ENCODE results near the gene PPP1R3C. TPM values are rescaled to one million over a fixed set of nuclear protein-coding genes. Genes with fewer than 3 reads are reported as not detected.

The PPP1R3C gene
- total and polyA plus RNA-seq, 2 donors (not counting 3 experiments of a cell fraction or from before 2014, with no cell fraction given) = 1.6 to 2.0 TPM

DNA sequence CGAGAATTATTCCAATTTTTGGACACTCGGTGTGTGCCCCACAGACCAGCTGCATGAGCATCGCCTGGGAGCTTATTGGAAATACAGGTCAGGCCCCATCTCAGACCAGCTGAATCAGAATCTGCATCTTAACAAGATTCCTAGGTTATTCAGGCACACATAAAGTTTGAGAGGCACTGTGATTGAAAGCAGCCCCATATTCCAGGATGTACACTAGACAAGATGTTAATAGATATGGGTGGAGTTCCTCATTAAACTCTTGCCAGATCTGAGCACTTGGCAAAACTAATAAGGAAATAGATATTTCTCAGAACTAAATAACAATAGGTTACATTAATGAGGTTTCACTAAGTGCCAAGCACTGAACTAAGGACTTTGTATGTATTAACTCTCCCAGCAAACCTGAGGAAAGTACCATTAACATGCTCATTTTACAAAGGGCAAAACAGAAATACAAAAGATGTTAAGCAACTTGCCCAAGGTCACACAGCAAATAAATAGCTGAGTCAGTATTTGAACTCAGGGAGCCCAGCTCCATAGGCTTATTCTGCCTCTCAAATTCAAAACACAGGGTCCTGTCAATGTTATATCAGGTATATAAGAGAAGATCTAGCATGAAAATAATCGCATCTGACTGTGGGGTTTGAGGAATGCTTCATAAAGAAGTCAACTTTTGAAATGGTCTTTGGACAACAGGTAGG is 29.9 kb downstream of the PPP1R3C start:
- Histone ChIP-seq H3K36me3 (ENCODE audit: control insufficient read depth in 2 of 2, extremely low read depth in 1 of 2, insufficient read depth in 2 of 2, low read length in 2 of 2) (no peaks in the 10 kb centered on the region), H3K27me3 (ENCODE audit: control insufficient read depth in 2 of 2, insufficient read depth in 2 of 2, low read length in 2 of 2) (no peaks in the 10 kb centered on the region), H3K4me3 (replicated peaks in 1 of 3; ENCODE audit: insufficient read depth in 1 of 3, low read depth in 1 of 3, low read length in 3 of 3) (no peak overlapping the region), H3K4me2 (ENCODE audit: insufficient read depth, low read length) (no peak overlapping the region), H3K9ac (replicated peaks; ENCODE audit: extremely low read depth, insufficient read depth, low read length) (no peak overlapping the region), H3K27ac (ENCODE audit: insufficient read depth, low read depth, low read length) (peak overlapping the region; percentile 78), H3K9me1 (replicated peaks; ENCODE audit: control insufficient read depth, extremely low read depth, insufficient read depth, low read length) (no peaks in the 10 kb centered on the region), H2AFZ (ENCODE audit: low read depth, low read length) (no peak overlapping the region), H3K9me3 (replicated peaks; ENCODE audit: control insufficient read depth, insufficient read depth, low read length) (peaks cover 2% of the 10 kb centered on the region), H4K20me1 (replicated peaks; ENCODE audit: control insufficient read depth, extremely low read depth, insufficient read depth, low read length) (no peaks in the 10 kb centered on the region), H3K4me1 (ENCODE audit: control insufficient read depth, extremely low read depth, insufficient read depth, low read length) (peaks cover 31% of the 10 kb centered on the region), H3K79me2 (ENCODE audit: control insufficient read depth, insufficient read depth, low read length) (no peaks in the 10 kb centered on the region)
- no TSS peak for BruUV-seq (replicated peaks)
- ChIA-PET CTCF (interaction anchor here (0.7 to 0.9 kb wide), 2 partner anchors 14 to 32 kb away, joined by 3 to 4 read pairs; no protein-coding TSS in a partner anchor), POLR2A (no interaction called here)
- FAIRE-seq (no peak), DNase-seq (ENCODE audit: low read depth, low spot score) (no peak)
- dilution Hi-C loops (cut with MboI; ENCODE audit: extremely low pct_ligation_motif_present, low sequenced_read_pairs) = no loop called here
- intact Hi-C loops (cut with micrococcal nuclease) = no loop called here
- TF ChIP-seq POLR2A (IDR thresholded peaks at IDR 0.05; ENCODE audit: low read depth, low read length) (no peak), POLR2AphosphoS5 (IDR thresholded peaks at IDR 0.05; ENCODE audit: insufficient read depth, low read depth, low read length) (no peak), GATA2 (IDR thresholded peaks at IDR 0.05; ENCODE audit: insufficient read depth, insufficient read length, low read depth, low read length) (no peak), MYC (IDR thresholded peaks at IDR 0.05; ENCODE audit: low read depth, low read length) (no peak)

DNA sequence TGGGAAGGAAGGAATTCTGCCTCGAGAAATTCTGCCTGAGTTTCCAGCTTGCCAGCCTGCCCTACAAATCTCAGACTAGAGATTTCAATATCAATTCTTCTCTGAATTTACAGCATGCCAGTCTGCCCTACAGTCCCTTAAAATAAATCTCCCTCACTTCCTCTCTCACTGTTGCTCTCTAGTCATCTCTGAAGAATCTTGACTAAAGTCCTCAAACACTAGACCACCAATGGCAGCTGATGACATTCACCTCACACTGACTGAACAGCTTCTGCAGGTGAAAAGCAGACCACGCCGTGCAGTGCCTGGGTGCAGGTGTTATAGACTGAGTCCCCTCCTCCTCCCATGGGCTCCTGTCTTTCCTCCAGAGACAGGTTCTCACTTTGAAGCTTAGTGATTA is 30.4 kb downstream of the PPP1R3C start:
- H3K9ac ChIP-seq (replicated peaks; ENCODE audit: extremely low read depth, insufficient read depth, low read length) = no peak overlapping the region
- CTCF ChIA-PET = no interaction called here
- peaks cover 2% of the 10 kb centered on the region for H3K9me3 ChIP-seq (replicated peaks; ENCODE audit: control insufficient read depth, insufficient read depth, low read length)
- H3K4me3 ChIP-seq (replicated peaks in 1 of 3; ENCODE audit: insufficient read depth in 1 of 3, low read depth in 1 of 3, low read length in 3 of 3) = no peak overlapping the region
- no peak overlapping the region for H3K27ac ChIP-seq (ENCODE audit: insufficient read depth, low read depth, low read length)
- H2AFZ ChIP-seq (ENCODE audit: low read depth, low read length) = no peak overlapping the region
- TF ChIP-seq FOS (IDR thresholded peaks at IDR 0.05; ENCODE audit: borderline replicate concordance, insufficient read depth, low read length) = no peak
- no peak for TF ChIP-seq POLR2AphosphoS5 (IDR thresholded peaks at IDR 0.05; ENCODE audit: insufficient read depth, low read depth, low read length)
- TF ChIP-seq JUN (IDR thresholded peaks at IDR 0.05; ENCODE audit: borderline replicate concordance, insufficient read depth, insufficient read length, low read depth) = no peak
- TF ChIP-seq, protein P1, sequence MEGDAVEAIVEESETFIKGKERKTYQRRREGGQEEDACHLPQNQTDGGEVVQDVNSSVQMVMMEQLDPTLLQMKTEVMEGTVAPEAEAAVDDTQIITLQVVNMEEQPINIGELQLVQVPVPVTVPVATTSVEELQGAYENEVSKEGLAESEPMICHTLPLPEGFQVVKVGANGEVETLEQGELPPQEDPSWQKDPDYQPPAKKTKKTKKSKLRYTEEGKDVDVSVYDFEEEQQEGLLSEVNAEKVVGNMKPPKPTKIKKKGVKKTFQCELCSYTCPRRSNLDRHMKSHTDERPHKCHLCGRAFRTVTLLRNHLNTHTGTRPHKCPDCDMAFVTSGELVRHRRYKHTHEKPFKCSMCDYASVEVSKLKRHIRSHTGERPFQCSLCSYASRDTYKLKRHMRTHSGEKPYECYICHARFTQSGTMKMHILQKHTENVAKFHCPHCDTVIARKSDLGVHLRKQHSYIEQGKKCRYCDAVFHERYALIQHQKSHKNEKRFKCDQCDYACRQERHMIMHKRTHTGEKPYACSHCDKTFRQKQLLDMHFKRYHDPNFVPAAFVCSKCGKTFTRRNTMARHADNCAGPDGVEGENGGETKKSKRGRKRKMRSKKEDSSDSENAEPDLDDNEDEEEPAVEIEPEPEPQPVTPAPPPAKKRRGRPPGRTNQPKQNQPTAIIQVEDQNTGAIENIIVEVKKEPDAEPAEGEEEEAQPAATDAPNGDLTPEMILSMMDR (IDR thresholded peaks at IDR 0.05; ENCODE audit: extremely low read depth in 1 of 2, insufficient read depth in 1 of 2, low read depth in 1 of 2, low read length in 2 of 2) = no peak
- TF ChIP-seq MYC (IDR thresholded peaks at IDR 0.05; ENCODE audit: low read depth, low read length) = no peak
- TF ChIP-seq, protein P2, sequence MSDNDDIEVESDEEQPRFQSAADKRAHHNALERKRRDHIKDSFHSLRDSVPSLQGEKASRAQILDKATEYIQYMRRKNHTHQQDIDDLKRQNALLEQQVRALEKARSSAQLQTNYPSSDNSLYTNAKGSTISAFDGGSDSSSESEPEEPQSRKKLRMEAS (IDR thresholded peaks at IDR 0.05; ENCODE audit: insufficient read depth, insufficient read length) = no peak
- TF ChIP-seq GATA2 (IDR thresholded peaks at IDR 0.05; ENCODE audit: insufficient read depth, insufficient read length, low read depth, low read length) = no peak
- no peak for TF ChIP-seq POLR2A (IDR thresholded peaks at IDR 0.05; ENCODE audit: low read depth, low read length)
- TF ChIP-seq EZH2 (IDR thresholded peaks at IDR 0.05; ENCODE audit: borderline replicate concordance, low read depth, low read length, severe bottlenecking) = no peak
- no peaks in the 10 kb centered on the region for H3K79me2 ChIP-seq (ENCODE audit: control insufficient read depth, insufficient read depth, low read length)
- BruUV-seq (replicated peaks) = no TSS peak
- intact Hi-C loops (cut with micrococcal nuclease) = no loop called here
- no peaks in the 10 kb centered on the region for H4K20me1 ChIP-seq (replicated peaks; ENCODE audit: control insufficient read depth, extremely low read depth, insufficient read depth, low read length)
- H3K9me1 ChIP-seq (replicated peaks; ENCODE audit: control insufficient read depth, extremely low read depth, insufficient read depth, low read length) = no peaks in the 10 kb centered on the region
- POLR2A ChIA-PET = no interaction called here
- H3K36me3 ChIP-seq (ENCODE audit: control insufficient read depth in 2 of 2, extremely low read depth in 1 of 2, insufficient read depth in 2 of 2, low read length in 2 of 2) = no peaks in the 10 kb centered on the region
- no peak overlapping the region for H3K4me2 ChIP-seq (ENCODE audit: insufficient read depth, low read length)
- peaks cover 36% of the 10 kb centered on the region for H3K4me1 ChIP-seq (ENCODE audit: control insufficient read depth, extremely low read depth, insufficient read depth, low read length)
- DNase-seq (ENCODE audit: low read depth, low spot score) = no peak
- dilution Hi-C loops (cut with MboI; ENCODE audit: extremely low pct_ligation_motif_present, low sequenced_read_pairs) = no loop called here
- no peak for FAIRE-seq
- H3K27me3 ChIP-seq (ENCODE audit: control insufficient read depth in 2 of 2, insufficient read depth in 2 of 2, low read length in 2 of 2) = no peaks in the 10 kb centered on the region

Data from endothelial cell of umbilical vein (primary cell).